ENCODE measurements around the gene PPIL1.

Gene PPIL1

GRCh38 chr6:36888654-36889481, 14.3 kb upstream of the PPIL1 start:
- no peak for FAIRE-seq

- no peak for FAIRE-seq
Observed at GRCh38 chr6:36888115-36888643, 13.6 kb upstream of the PPIL1 start.

- FAIRE-seq, result no peak
Observed at GRCh38 chr6:36886950-36887618, 12.5 kb upstream of the PPIL1 start.

GRCh38 chr6:36885461-36886401, 11.1 kb upstream of the PPIL1 start, which contains the start of gene C6orf89:
C6orf89 (plus strand) TSS chr6:36885952; CDS start chr6:36899445, 13,493 bp downstream.
- no peak for FAIRE-seq

DNA sequence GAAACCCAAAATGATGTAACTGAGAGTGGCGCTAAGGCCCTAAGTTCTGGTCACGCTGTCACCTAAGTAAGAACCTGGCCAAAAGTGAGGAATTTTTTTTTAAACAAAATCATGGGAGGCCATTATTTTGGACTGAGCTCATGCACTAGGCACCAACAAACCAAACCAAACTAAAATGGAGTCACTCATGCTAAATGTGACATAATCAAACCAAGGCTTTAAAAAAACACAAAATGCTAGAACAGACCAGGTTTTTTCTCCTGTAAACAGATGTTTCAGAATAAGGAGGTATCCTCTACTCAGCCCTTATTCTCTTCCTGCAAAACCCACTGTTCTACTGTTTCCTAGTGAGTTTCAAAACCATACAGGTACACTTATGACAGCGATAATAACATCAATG, 10.0 kb upstream of the PPIL1 start:
- FAIRE-seq, result no peak

GRCh38 chr6:36875250-36875633, 639 bp upstream of the PPIL1 start:
- FAIRE-seq, result no peak

- FAIRE-seq, result peak; percentile 5
Observed at GRCh38 chr6:36873612-36874442, 776 bp downstream of the PPIL1 start.

GRCh38 chr6:36873115-36873514, 1.5 kb downstream of the PPIL1 start:
- no peak for FAIRE-seq

DNA sequence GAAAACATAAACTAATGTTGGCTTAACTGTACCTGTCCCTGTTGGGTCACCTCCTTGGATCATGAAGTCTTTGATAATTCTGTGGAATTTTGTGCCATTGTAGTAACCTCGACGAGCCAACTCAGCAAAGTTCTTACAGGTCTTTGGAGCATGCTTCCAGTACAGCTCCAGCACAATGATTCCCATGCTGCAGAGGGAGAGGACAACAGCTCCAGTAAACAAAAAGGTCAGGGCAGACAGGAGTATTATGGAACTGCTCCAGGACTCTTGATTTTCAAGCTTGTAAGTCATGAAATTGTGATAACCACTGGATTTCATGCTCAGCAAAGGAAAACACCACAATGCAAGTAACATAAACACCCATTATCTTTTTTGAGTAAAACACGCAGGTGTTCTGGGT, 2.9 kb downstream of the PPIL1 start:
- FAIRE-seq, result no peak

GRCh38 chr6:36867471-36868224, 7.0 kb downstream of the PPIL1 start:
- FAIRE-seq, result no peak

DNA sequence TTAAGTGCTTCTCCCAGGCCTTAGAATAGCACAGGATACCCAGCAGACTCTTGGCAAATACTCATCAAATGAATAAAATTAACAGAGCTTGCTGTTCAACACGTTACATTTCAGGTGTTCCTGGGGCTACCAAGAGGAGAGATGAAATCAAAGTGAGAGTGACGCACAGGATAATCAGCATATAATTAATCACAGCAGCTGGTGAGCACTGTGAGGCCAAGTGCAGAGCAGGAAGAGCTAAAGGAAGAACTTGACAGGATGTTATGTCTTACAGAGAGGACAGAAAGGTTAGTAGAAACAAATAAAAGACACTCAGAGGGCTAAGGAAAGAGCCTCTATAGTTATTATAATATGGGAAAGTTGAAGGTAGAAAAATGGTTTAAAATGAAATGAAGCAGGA, 8.8 kb downstream of the PPIL1 start:
- FAIRE-seq, result peak; percentile 95

GRCh38 chr6:36863670-36864540, 10.7 kb downstream of the PPIL1 start:
- no peak for FAIRE-seq

DNA sequence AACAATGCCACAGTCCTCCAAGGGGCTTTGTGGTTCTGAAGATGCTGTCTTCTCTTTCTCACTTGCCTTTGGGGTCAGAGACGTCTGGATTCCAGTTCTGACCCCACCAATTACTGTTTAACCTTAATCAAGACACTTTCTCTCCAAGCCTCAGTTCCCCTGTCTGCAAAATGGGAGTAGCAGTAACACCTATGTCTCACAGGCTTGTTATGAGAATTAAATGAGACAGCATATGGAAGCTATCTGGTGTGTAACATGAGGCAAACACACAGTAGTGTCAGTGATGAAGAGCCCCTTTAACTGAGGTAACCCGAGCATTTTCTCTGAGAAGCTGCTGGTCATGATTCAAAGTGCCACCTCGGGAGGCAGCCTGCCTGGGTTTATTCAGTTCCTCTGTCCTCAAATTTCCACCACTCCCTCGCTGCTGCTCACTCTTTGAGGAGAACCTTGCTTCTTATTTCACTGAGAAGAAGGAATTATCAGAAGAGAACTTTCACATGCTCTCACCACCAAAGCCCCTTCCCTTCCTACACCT, 11.7 kb downstream of the PPIL1 start:
- no peak for FAIRE-seq

- no peak for FAIRE-seq
Observed at GRCh38 chr6:36862164-36862847, 12.3 kb downstream of the PPIL1 start.

DNA sequence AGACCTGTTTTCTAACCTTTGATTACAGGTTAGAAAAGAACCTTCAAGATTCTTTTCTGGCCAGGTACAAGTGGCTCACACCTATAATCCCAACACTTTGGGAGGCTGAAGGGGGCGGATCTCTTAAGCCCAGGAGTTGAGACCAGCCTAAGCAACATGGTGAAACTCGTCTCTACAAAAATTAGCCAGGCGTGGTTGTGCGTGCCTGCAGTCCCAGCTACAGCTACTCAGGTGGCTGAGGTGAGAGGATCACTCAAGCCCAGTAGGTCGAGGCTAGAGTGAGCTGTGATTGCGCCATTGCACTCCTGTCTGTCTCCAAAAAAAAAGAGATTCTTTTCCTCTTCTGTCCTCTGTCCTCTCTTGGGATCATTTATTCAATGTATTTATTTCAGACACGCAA, 14.5 kb downstream of the PPIL1 start:
- no peak for FAIRE-seq

- no peak for FAIRE-seq
Observed at GRCh38 chr6:36858407-36858981, 16.1 kb downstream of the PPIL1 start.

GRCh38 chr6:36857325-36857724, 17.3 kb downstream of the PPIL1 start:
- no peak for FAIRE-seq

DNA sequence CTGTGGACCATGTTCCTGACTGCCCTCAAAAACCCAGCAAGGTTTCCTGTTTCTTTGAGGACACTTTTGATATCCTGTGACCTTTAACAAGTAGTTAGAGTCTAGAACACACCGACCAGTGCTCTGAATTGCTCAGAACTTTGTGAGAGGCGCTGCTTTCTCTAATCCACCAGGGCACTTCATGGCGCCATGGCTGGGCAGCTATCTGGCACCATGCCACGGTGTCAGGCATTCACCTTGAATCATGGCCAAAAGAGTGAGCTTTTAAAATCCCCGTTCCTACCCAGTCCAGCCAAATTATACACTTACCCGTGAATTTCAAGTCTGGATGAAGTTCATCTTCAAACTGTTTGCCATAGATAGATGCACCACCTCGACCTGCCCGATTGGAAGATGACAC, 18.3 kb downstream of the PPIL1 start:
- FAIRE-seq, result no peak

- no peak for FAIRE-seq
Observed at GRCh38 chr6:36855750-36856149, 18.9 kb downstream of the PPIL1 start.

Measured in islet of Langerhans (tissue), 1 donor.